ENCODE results near the gene SRD5A2. TPM values are rescaled to one million over a fixed set of nuclear protein-coding genes. Genes with fewer than 3 reads are reported as not detected.

The SRD5A2 gene, protein sequence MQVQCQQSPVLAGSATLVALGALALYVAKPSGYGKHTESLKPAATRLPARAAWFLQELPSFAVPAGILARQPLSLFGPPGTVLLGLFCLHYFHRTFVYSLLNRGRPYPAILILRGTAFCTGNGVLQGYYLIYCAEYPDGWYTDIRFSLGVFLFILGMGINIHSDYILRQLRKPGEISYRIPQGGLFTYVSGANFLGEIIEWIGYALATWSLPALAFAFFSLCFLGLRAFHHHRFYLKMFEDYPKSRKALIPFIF
- not detected for total RNA-seq

DNA sequence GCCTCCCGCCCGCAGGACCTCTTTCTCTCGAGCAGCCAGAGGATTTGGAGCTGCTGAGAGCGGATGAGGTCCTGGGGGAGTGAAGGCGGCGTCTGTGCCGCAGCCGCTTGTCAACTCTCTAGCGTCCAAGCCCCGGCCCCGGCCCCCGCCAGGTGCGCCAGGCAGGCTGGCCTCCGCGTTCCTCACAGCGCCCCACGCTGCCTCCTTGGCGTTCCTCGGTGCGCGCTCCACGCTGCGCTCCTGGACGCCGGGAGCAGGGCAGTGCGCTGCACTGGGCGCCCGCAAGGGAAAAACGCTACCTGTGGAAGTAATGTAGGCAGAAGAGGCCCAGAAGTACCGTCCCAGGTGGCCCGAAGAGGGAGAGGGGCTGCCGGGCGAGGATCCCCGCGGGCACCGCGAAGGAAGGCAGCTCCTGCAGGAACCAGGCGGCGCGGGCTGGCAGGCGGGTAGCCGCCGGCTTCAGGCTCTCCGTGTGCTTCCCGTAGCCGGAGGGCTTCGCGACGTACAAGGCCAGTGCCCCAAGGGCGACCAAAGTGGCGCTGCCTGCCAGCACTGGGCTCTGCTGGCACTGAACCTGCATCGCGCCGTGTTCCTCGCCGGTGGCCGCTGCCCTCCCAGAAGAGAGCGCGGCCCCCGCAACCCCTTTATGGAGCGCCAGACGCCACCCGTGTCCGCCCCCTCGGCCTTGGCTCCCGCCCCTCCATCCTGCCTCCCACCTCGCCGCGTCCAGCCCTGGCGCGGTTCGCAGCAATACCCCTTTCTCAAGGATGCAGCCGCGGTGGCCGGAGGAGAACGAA lies at the start of gene SRD5A2:
Gene SRD5A2 (minus strand): TSS at position 618 of the 797 bp plus-strand sequence. CDS start 38 bp downstream, at position 580.
- H3K4me3 Mint-ChIP-seq: no peak within 1 kb of the TSS
- peaks cover 40% of the 10 kb centered on the region for H3K27me3 Mint-ChIP-seq
- H3K4me1 Mint-ChIP-seq: no peaks in the 10 kb centered on the region
- peaks cover 7% of the 10 kb centered on the region for H3K9me3 Mint-ChIP-seq
- CTCF ChIA-PET: no interaction called here
- H3K27ac Mint-ChIP-seq: no peak within 1 kb of the TSS
- DNase-seq: no peak
- POLR2A ChIA-PET: no interaction called here
- peaks cover 5% of the 10 kb centered on the region for H3K36me3 Mint-ChIP-seq (ENCODE audit: low read depth)

GRCh38 chr2:31606509-31606908 lies 25.8 kb upstream of the SRD5A2 start:
- H3K4me1 Mint-ChIP-seq: no peaks in the 10 kb centered on the region
- no peaks in the 10 kb centered on the region for H3K36me3 Mint-ChIP-seq (ENCODE audit: low read depth)
- CTCF ChIA-PET: no interaction called here
- no peak for DNase-seq
- POLR2A ChIA-PET: no interaction called here
- H3K9me3 Mint-ChIP-seq: peaks cover 8% of the 10 kb centered on the region
- no peaks in the 10 kb centered on the region for H3K27me3 Mint-ChIP-seq
- H3K4me3 Mint-ChIP-seq: no peak overlapping the region
- H3K27ac Mint-ChIP-seq: no peak overlapping the region

DNA sequence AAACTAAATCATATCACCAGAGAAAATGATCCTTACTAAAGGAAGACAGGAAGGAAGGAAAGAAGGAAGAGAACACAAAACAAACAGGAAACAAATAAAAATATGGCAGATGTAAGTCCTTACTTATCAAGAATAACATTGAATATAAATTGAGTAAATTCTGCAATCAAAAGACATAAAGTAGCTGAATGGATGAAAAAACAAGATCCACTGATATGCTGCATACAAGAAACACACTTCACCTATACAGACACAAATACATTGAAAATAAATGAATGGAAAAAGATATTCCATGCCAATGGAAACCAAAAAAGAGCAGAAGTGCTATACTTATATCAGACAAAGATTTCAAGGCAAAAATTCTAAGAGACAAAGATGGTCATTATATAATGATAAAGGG lies 18.0 kb upstream of the SRD5A2 start:
- no peaks in the 10 kb centered on the region for H3K36me3 Mint-ChIP-seq (ENCODE audit: low read depth)
- no peak for DNase-seq
- no peaks in the 10 kb centered on the region for H3K27me3 Mint-ChIP-seq
- peaks cover 12% of the 10 kb centered on the region for H3K9me3 Mint-ChIP-seq
- H3K4me1 Mint-ChIP-seq: no peaks in the 10 kb centered on the region
- no peak overlapping the region for H3K27ac Mint-ChIP-seq
- H3K4me3 Mint-ChIP-seq: no peak overlapping the region
- CTCF ChIA-PET: no interaction called here
- POLR2A ChIA-PET: no interaction called here

GRCh38 chr2:31586230-31586629 lies 5.5 kb upstream of the SRD5A2 start:
- H3K27ac Mint-ChIP-seq: no peak overlapping the region
- CTCF ChIA-PET: no interaction called here
- H3K36me3 Mint-ChIP-seq (ENCODE audit: low read depth): peaks cover 3% of the 10 kb centered on the region
- no peak for DNase-seq
- peaks cover 7% of the 10 kb centered on the region for H3K9me3 Mint-ChIP-seq
- no peaks in the 10 kb centered on the region for H3K4me1 Mint-ChIP-seq
- no peak overlapping the region for H3K4me3 Mint-ChIP-seq
- POLR2A ChIA-PET: no interaction called here
- H3K27me3 Mint-ChIP-seq: peaks cover 20% of the 10 kb centered on the region

DNA sequence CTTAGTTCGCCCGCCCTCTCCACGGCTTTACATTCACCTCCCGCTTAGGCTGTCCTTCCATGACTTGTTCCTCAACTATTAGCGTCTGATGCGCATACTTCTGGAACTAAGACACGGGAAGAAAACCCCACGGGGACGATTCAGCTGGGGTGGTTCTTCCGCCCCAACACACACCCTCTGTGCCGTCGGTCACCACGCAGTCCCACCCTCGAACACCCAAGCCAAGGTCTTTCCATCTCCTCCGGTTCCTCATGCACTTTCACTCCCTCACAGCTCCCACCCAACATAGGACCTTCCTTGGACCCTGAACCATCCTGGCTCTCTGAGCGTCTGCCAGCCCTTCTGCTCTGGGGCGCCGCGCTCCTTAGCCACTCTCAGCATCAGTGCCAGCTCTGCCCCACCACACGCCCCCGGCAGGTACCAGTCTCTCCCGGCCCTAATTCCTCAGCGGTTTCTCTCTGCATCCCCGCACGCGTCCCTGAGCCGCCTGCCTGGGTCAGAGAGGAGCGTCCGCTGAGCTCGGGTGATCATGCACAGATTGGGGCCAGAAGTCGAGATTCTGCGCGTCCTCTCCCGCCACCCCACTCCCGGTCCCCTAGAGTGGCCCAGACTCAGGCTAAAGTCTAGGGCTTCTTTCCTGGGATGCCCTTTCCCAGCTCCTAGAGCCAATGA lies 522 bp upstream of the SRD5A2 start:
- Mint-ChIP-seq H3K4me1 (no peaks in the 10 kb centered on the region), H3K27ac (no peak overlapping the region), H3K4me3 (no peak overlapping the region), H3K9me3 (peaks cover 5% of the 10 kb centered on the region), H3K36me3 (ENCODE audit: low read depth) (peaks cover 5% of the 10 kb centered on the region), H3K27me3 (peaks cover 40% of the 10 kb centered on the region)
- no peak for DNase-seq
- ChIA-PET POLR2A (no interaction called here), CTCF (no interaction called here)

DNA sequence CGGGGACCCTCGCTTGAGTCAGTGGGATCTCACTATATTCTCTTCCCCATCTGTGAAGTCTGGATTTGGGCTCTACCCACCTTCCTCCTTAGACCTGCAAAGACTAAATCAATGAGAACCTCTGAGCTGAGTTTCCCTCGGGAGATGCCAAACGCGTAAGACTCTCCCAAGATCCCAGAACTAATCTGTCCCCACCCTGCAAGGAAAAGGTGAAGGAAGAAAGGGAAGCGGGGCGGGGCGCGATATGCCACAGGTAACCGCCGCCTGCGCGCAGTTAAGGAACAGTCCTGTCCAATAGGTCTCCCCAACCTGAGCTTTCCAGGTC lies 780 bp downstream of the SRD5A2 start:
- no peak overlapping the region for H3K4me3 Mint-ChIP-seq
- H3K27me3 Mint-ChIP-seq: peaks cover 40% of the 10 kb centered on the region
- POLR2A ChIA-PET: no interaction called here

DNA sequence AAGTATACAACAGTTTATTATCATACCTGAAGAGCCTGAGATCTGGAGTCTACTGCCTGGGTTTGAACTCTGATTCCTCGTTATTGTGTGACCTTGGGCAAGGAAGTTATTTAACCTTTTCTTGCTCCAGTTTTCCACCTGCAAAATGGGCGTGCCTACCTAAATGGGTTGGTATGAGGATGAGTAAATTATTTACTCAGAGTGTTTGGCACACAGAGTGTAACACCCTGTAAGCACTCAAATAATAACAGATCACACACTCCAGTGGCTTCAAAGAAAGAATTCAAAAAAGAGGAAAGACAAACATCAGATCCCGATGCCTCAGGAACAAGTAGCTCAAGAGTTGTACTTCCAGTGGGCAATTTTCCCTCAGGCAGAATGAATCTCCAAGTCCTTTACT lies 2.4 kb downstream of the SRD5A2 start:
- Mint-ChIP-seq H3K4me3 (no peak overlapping the region), H3K4me1 (no peaks in the 10 kb centered on the region), H3K27me3 (peaks cover 40% of the 10 kb centered on the region), H3K27ac (no peak overlapping the region), H3K9me3 (peaks cover 7% of the 10 kb centered on the region), H3K36me3 (ENCODE audit: low read depth) (peaks cover 5% of the 10 kb centered on the region)
- no peak for DNase-seq
- ChIA-PET POLR2A (no interaction called here), CTCF (no interaction called here)

More for the DNA sequence above, 780 bp downstream of the SRD5A2 start:
- H3K36me3 Mint-ChIP-seq (ENCODE audit: low read depth): peaks cover 5% of the 10 kb centered on the region
- peaks cover 7% of the 10 kb centered on the region for H3K9me3 Mint-ChIP-seq
- CTCF ChIA-PET: no interaction called here
- no peak for DNase-seq
- H3K4me1 Mint-ChIP-seq: no peaks in the 10 kb centered on the region
- no peak overlapping the region for H3K27ac Mint-ChIP-seq

DNA sequence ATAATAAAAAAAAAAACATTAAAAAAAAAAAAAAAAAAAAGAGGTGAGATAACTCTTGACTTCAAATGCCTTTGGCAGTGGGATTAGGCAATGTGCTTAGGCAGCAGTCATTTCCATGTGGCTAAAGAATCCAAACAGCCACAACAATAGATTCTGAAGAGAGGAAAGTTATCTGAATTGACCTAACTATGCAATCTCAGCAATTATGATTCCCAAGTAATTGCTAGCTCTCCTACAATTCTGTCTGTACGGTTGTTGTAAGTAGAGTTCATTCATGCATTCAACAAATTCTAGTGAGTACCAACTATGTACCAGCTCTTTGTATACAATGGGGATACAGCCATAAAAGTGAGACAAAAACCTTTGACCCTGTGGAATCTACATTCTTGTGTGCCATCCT lies 3.6 kb downstream of the SRD5A2 start:
- DNase-seq: no peak
- peaks cover 5% of the 10 kb centered on the region for H3K9me3 Mint-ChIP-seq
- H3K4me1 Mint-ChIP-seq: no peaks in the 10 kb centered on the region
- H3K36me3 Mint-ChIP-seq (ENCODE audit: low read depth): peaks cover 3% of the 10 kb centered on the region
- H3K4me3 Mint-ChIP-seq: no peak overlapping the region
- ChIA-PET CTCF (no interaction called here), POLR2A (no interaction called here)
- no peak overlapping the region for H3K27ac Mint-ChIP-seq
- peaks cover 32% of the 10 kb centered on the region for H3K27me3 Mint-ChIP-seq

DNA sequence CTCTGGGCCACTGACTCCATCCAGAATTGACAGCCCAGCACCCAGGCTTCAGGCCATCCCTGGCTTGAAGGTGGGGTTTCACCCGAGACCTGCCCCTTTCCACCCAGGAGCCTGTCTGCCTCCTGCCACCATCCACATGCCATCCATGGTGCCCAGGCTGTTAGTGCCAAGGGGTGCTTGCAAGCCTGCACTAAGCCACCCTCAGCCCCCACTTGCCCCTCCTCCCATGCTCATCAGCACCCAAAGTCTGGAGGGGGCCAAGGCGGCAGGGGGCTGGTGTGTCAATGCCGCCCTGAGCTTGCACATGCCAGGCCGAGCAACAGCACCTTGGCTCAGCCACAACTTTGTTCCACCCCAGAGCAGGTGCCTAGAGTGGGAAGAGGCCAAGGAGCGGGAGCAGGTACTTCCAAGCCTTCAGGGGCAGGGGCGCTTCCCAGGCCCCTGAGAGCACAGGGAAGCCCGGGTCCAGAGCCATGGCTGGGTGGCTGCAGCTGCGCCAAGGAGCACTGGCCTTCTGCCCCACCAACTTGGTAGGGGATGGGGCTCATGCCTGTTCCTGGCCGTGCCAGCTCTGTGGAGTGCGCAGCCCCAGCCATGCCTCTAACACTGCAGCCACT lies 12.0 kb downstream of the SRD5A2 start:
- Mint-ChIP-seq H3K4me3 (no peak overlapping the region), H3K4me1 (no peaks in the 10 kb centered on the region), H3K27me3 (peaks cover 4% of the 10 kb centered on the region), H3K36me3 (ENCODE audit: low read depth) (no peaks in the 10 kb centered on the region), H3K9me3 (no peaks in the 10 kb centered on the region), H3K27ac (no peak overlapping the region)
- no peak for DNase-seq
- ChIA-PET POLR2A (no interaction called here), CTCF (no interaction called here)

- H3K36me3 Mint-ChIP-seq (ENCODE audit: low read depth): no peaks in the 10 kb centered on the region
- DNase-seq: no peak
- H3K4me3 Mint-ChIP-seq: no peak overlapping the region
- peaks cover 8% of the 10 kb centered on the region for H3K27me3 Mint-ChIP-seq
- H3K4me1 Mint-ChIP-seq: no peaks in the 10 kb centered on the region
- no peaks in the 10 kb centered on the region for H3K9me3 Mint-ChIP-seq
- H3K27ac Mint-ChIP-seq: no peak overlapping the region
- CTCF ChIA-PET: no interaction called here
- POLR2A ChIA-PET: no interaction called here
These were observed 13.1 kb downstream of the SRD5A2 start for GRCh38 chr2:31567679-31568078.

DNA sequence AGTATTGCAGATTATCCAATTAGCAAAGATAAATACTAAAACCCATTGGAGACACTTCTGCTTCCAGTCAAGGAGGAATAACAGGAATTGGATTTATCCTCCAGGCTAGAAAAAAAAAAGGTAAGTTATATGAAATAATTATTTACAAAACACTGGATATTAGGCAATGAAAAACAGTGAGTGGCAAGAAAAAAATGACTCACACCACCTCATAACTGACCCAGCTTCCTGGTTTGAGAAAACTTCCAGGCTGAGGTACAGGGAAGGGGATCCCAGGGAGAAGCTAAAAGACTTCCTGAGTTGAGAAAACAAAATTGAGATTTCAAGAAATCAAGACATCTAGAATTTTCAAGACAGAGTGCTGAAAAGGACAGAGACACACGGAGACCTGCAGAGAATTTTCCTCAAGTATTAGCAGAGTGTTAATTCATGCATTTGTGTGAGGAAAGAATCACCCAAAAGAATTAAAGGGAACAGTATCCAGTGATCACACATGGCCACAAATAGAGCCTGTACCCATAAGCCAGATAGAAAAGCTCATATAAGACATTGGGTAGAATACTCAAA lies 17.4 kb downstream of the SRD5A2 start:
- no peak for DNase-seq
- POLR2A ChIA-PET: no interaction called here
- CTCF ChIA-PET: no interaction called here
- Mint-ChIP-seq H3K36me3 (ENCODE audit: low read depth) (no peaks in the 10 kb centered on the region), H3K4me3 (no peak overlapping the region), H3K27ac (no peak overlapping the region), H3K9me3 (no peaks in the 10 kb centered on the region), H3K4me1 (no peaks in the 10 kb centered on the region), H3K27me3 (peaks cover 8% of the 10 kb centered on the region)

DNA sequence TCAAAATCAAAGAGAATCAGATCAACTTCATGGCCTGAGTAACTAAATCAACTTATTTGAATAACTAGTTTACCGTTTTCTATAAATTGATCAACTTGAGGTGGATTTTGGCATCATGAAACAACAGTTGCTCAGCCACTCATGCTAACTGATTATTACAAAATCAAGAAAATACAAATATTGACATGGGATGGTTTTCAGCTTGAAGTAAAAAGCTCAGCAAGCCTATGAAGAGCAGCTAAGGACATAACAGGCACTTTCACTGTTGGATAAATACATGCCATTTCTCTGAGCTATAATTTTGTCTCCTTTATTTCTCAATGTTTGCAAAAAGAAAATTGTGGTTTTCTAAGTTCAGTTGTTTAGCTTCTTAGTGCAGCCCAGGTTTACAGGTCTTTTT lies 18.9 kb downstream of the SRD5A2 start:
- Mint-ChIP-seq H3K4me3 (no peak overlapping the region), H3K36me3 (ENCODE audit: low read depth) (no peaks in the 10 kb centered on the region), H3K27me3 (peaks cover 8% of the 10 kb centered on the region), H3K4me1 (no peaks in the 10 kb centered on the region), H3K27ac (no peak overlapping the region), H3K9me3 (no peaks in the 10 kb centered on the region)
- DNase-seq: no peak
- ChIA-PET POLR2A (no interaction called here), CTCF (no interaction called here)

Measured in activated CD4-positive, alpha-beta memory T cell treated with anti-CD3 and anti-CD28 coated beads, Interleukin-2, amount 10 ng/mL, durations not matched to agents 7 days and 5 days (primary cell).